BLaER1 treated with 17β-estradiol and CSF1 and Interleukin-3, amounts not matched to agents 10 nM and 100 nM (cell line): ENCODE measurements around the gene CTSH.
"Not testable (repeated sequence)": the region's sequence is repeated elsewhere in the genome, so short reads cannot be mapped to it uniquely, and the experiment has no call there.

Source experiments
- H3K27ac ChIP-seq, 11 experiments: shearing (Covaris generic); formaldehyde crosslinking; 2 replicates each; pipeline ENCODE4 v1.8.1; 2022
- H3K27me3 ChIP-seq, 11 experiments: shearing (Covaris generic); formaldehyde crosslinking; 2 replicates each; pipeline ENCODE4 v1.8.1; 2022
- H3K36me3 ChIP-seq, 11 experiments: shearing (Covaris generic); formaldehyde crosslinking; 2 replicates each; pipeline ENCODE4 v1.8.1; 2022
- H3K4me1 ChIP-seq, 10 experiments: shearing (Covaris generic); formaldehyde crosslinking; 2 replicates each; pipeline ENCODE4 v1.8.1; 2022
- H3K4me2 ChIP-seq, 11 experiments: shearing (Covaris generic); formaldehyde crosslinking; 2 replicates each; pipeline ENCODE4 v1.8.1; 2022
- H3K4me3 ChIP-seq, 10 experiments: shearing (Covaris generic); formaldehyde crosslinking; 2 replicates each; pipeline ENCODE4 v1.8.1; 2022
- H3K9ac ChIP-seq, 11 experiments: shearing (Covaris generic); formaldehyde crosslinking; 2 replicates each; pipeline ENCODE4 v1.8.1; 2022
- H3K9me3 ChIP-seq, 11 experiments: shearing (Covaris generic); formaldehyde crosslinking; replicated peaks in 1 of 11; 2 replicates each; pipeline ENCODE4 v1.8.1; 2022
- H4K20me1 ChIP-seq, 11 experiments: shearing (Covaris generic); formaldehyde crosslinking; 2 replicates each; pipeline ENCODE4 v1.8.1; 2022
- Cebpa-rat ChIP-seq, 11 experiments: shearing (Covaris generic); IDR thresholded peaks; 2 replicates each; pipeline ENCODE4 v1.8.1; 2022

Gene CTSH

DNA sequence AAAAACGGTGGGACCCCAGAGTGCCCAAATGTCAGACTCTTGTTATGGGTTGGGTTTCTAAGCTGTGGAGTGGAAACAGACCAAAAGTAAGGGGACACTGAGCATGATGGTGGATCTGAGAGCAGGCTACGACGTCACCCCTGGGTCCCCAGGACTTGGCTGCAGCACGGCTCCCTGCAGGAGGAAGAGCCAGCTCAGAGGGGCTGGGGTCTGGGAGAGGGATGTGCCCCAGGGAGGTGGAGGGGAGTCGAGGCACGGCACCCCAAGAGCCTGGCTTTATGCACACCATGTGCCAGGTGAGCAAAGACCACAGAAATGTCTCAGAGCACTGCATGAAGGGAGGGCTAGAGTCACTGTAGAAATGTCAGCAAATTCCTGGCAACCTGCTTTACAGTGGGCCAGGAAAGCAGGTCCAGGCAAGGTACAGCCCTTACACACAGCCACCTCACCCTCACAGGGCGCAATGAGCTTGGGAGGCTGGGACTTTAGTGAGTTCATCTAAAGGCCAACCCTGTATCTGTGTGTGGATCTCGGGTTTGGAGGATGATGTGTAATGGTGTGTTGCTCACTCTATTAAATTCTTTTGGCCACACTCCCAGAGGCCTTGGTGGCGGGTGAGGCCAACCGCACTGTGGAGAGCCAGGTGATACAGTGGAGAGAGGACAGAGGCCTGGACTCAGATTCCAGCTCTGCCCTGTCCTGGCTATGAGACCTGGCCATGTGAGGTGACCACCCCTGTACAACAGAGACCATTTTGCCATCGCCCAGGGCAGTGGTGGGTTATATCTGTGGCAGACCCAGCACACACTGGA, 14.1 kb downstream of the CTSH start:
- Histone ChIP-seq H3K27ac (peak overlapping the region in 5 of 11 experiments; percentile 0 to 33 (median 8); a peak in 3 of 22 replicates), H3K4me2 (no peak overlapping the region), H3K27me3 (no peaks in the 10 kb centered on the region), H3K4me3 (no peak overlapping the region), H3K36me3 (peaks cover 58 to 100% (median 86%) of the 10 kb centered on the region in 11 experiments), H4K20me1 (peaks cover 0 to 88% (median 9%) of the 10 kb centered on the region in 11 experiments; a peak in 10 of 22 replicates), H3K9me3 (no peaks in the 10 kb centered on the region), H3K9ac (no peak overlapping the region), H3K4me1 (peaks cover 12 to 55% (median 24%) of the 10 kb centered on the region in 10 experiments; a peak in 19 of 20 replicates)
- no peak for TF ChIP-seq Cebpa-rat (IDR thresholded peaks at IDR 0.05)

DNA sequence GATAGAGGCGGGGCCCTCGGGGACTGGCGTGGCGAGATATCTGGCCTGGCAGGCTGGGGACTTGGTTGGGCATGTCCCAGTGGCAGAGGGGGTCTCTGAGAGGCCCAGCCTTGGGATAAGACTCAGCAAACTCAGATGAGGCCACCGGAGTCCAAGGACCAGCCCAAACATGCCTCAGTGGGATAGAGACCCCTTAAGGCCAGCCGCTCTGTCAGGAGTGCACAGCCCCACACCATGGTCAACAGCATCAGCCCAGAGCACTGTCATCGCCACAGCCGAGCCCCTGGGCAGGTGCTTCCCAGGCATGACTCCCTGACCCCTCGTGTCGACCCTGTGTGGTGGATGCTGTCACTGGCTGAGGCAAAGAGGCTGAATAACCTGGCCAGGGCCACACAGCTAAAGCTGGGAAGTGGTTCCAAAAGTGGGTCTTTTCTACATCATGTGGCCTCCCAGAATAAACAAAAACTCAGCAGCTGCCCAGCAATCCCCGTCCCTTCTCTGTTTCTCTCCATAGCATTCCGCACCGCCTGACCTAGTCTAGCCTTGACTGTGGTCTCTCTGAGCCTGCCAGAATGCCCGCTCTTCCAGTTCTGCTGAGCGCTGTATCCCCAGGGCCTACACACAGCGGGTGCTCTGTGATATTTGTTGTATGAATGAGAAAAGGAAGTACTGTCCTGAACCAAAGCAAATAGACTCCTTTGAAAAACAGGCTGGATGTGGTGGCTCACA, 15.1 kb downstream of the CTSH start:
- H3K4me2 ChIP-seq: no peak overlapping the region
- H3K36me3 ChIP-seq: peaks cover 65 to 100% (median 88%) of the 10 kb centered on the region in 11 experiments

DNA sequence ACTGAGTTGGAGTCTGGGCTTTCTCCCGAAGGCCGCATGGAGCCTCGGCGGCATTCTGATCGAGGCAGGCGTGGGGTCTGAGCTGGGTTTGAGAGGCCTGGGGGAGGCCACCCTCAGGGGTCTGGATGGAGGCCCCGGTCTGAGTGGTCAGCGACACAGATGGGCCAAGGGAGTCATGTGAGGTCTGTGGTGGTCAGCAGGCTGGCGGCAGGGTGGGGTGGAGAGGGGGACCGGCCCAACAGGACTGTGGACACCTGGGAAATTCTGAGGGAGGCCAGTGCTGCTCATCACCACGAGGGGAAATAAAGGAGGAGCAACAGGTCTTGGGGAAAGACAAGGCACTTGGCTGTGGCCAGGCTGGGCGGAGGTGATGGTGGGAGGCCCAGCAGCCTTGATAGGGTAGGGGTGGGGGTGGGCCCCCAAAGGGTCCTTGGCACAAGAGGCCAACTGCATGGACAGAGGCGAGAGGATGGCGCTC, 16.2 kb downstream of the CTSH start:
- Histone ChIP-seq H3K9ac (0 out of 22 replicates have a peak overlapping the region, but pooled peaks of 1 of the 11 experiments have one; percentile 37), H3K27ac (no peak overlapping the region), H3K9me3 (no peaks in the 10 kb centered on the region), H4K20me1 (peaks cover 0 to 96% (median 17%) of the 10 kb centered on the region in 11 experiments; a peak in 10 of 22 replicates), H3K27me3 (no peaks in the 10 kb centered on the region), H3K36me3 (peaks cover 62 to 99% (median 85%) of the 10 kb centered on the region in 11 experiments), H3K4me2 (no peak overlapping the region), H3K4me3 (no peak overlapping the region), H3K4me1 (peaks cover 0 to 34% (median 6%) of the 10 kb centered on the region in 10 experiments; a peak in 13 of 20 replicates)
- TF ChIP-seq Cebpa-rat (IDR thresholded peaks at IDR 0.05): no peak

More for the DNA sequence above, 15.1 kb downstream of the CTSH start:
- TF ChIP-seq Cebpa-rat (IDR thresholded peaks at IDR 0.05): no peak
- Histone ChIP-seq H3K9ac (no peak overlapping the region), H3K9me3 (no peaks in the 10 kb centered on the region), H3K4me1 (peaks cover 5 to 44% (median 14%) of the 10 kb centered on the region in 10 experiments; a peak in 18 of 20 replicates), H3K27me3 (no peaks in the 10 kb centered on the region), H4K20me1 (peaks cover 0 to 97% (median 17%) of the 10 kb centered on the region in 11 experiments; a peak in 10 of 22 replicates), H3K4me3 (no peak overlapping the region), H3K27ac (no peak overlapping the region)

DNA sequence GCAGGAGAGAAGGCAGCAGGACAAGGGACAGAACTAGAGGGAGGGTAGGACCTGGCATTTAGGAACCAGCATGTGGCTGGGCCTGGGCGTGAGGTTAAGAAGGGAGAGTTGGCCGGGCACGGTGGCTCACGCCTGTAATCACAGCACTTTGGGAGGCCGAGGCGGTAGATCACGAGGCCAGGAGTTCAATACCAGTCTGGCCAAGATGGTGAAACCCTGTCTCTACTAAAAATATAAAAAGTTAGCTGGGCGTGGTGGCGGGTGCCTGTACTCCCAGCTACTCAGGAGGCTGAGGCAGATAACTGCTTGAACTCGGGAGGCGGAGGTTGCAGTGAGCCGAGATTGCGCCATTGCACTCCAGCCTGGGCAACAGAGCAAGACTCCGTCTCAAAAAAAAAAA, 16.7 kb downstream of the CTSH start:
- H3K27me3 ChIP-seq: not testable (repeated sequence)

DNA sequence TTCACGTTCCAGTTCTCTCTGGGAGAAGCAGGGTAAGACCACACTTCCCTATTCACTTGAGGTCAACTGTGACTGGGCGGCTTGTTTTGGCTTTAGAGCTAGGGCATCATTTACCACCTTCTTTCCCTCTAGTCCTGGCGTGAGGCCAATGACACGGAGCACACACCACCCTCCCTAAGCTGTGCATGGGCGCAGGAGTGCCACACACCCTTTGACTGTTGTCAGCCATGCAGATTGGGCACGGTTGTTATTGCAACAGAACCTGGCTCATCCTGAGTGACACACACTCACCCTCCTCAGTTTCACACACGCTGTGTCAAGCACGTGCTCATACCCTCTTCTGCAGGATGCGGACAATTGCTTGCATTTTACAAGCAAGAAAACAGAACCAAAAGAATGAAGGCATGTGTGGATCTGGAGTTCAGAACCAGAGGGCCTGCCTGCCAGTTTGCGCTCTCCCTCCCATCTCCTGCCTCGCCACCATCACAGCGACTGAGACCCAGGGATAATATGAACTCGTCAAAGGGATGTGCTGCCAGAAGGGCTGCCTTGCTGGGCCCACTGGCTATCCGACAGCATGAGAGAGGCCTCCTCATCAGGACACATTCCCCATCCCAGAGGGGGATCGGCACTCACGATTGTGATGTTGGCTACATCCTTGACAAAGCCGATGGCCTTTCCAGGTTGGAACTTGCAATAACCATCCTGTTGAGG, 17.6 kb downstream of the CTSH start:
- Histone ChIP-seq H3K4me2 (peak overlapping the region in 1 of 11 experiments; percentile 2; a peak in 1 of 22 replicates), H3K9ac (peak overlapping the region in 1 of 11 experiments; percentile 37; a peak in 1 of 22 replicates), H3K9me3 (no peaks in the 10 kb centered on the region), H3K4me3 (no peak overlapping the region), H3K27me3 (no peaks in the 10 kb centered on the region), H3K4me1 (peaks cover 0 to 22% (median 6%) of the 10 kb centered on the region in 10 experiments; a peak in 10 of 20 replicates), H3K27ac (peak overlapping the region in 1 of 11 experiments; percentile 11; a peak in 1 of 22 replicates), H3K36me3 (peaks cover 66 to 99% (median 85%) of the 10 kb centered on the region in 11 experiments), H4K20me1 (peaks cover 0 to 96% (median 23%) of the 10 kb centered on the region in 11 experiments; a peak in 10 of 22 replicates)
- TF ChIP-seq Cebpa-rat (IDR thresholded peaks at IDR 0.05): no peak

More for the DNA sequence above, 16.7 kb downstream of the CTSH start:
- peak overlapping the region in 2 of 11 experiments; percentile 37 to 52; a peak in 2 of 22 replicates for H3K9ac ChIP-seq
- H3K4me1 ChIP-seq: peaks cover 0 to 29% (median 6%) of the 10 kb centered on the region in 10 experiments; a peak in 11 of 20 replicates
- not testable (repeated sequence) for H3K4me2 ChIP-seq, H3K9me3 ChIP-seq, H3K4me3 ChIP-seq
- peaks cover 0 to 96% (median 17%) of the 10 kb centered on the region in 11 experiments; a peak in 10 of 22 replicates for H4K20me1 ChIP-seq
- H3K27ac ChIP-seq: peak overlapping the region in 2 of 11 experiments; percentile 10 to 36; a peak in 2 of 22 replicates
- H3K36me3 ChIP-seq: peaks cover 62 to 99% (median 85%) of the 10 kb centered on the region in 11 experiments

DNA sequence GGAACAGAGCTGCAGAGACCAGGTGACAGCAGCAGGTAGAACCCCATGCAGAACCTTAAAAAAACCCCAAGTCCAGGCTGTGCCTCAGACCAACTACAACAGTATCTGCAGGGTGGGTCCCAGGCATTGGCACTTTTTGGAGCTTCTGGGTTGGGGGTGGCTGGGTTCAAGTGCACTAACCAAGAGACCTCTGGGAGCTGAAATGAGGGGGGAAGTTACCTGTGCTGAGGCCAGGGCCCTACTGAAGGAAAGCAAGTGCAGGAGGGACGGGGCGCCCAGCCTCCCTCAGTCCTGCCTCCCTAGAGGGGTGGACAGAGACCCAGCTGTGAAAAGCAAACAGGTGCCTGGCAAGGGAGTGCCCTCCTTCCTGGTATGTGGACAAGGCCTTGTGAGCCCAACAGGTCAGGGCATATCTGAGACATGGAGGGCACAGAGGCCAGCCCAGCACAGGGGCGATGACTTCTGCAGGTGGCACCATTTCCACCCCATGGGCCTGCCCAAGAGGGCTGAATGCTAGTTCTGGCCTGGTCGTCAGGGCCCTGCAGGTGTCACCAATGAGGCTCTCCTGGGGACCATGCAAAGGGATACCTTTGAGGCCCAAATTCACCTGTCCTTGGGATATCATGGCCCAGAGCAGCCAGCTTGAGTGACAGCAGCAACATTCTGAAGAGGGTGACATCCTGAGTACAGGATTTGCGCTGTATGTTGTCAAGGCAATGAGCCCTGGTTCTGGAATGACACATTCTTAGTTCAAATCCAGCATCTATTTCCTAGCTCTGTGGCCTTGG, 18.7 kb downstream of the CTSH start:
- Histone ChIP-seq H3K36me3 (peaks cover 67 to 99% (median 85%) of the 10 kb centered on the region in 11 experiments), H3K9me3 (no peaks in the 10 kb centered on the region), H3K4me3 (no peak overlapping the region)

DNA sequence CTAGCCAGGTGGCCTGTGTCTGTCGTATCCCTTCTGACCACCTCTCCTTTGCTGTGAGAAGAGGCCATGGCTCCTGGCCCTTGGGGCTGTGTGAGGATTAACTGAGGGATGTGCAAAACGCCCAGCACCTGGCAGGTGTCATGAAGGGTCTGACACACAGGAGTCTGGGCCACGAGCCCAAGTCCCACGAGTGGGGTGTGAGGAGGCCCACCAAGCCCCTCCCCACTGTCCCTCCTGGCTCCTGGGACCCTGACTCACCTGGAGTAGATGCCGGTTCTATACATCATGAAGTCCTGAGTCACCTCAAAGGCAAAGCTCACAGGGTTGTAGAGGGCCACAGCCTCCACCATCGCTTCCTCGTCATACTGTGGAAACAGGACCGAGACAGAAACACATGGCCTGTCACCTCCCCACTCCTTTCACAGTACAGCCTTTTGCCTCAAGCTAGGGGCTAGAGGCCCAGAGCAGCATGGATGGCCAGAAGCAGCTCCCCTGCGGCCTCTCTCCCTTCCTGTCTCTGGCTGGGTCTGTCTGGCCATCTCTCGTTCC, 19.7 kb downstream of the CTSH start:
- H3K4me3 ChIP-seq: no peak overlapping the region
- H3K36me3 ChIP-seq: peaks cover 69 to 99% (median 90%) of the 10 kb centered on the region in 11 experiments
- H3K4me2 ChIP-seq: no peak overlapping the region
- no peak for TF ChIP-seq Cebpa-rat (IDR thresholded peaks at IDR 0.05)
- H3K4me1 ChIP-seq: peaks cover 0 to 20% (median 0%) of the 10 kb centered on the region in 10 experiments; a peak in 6 of 20 replicates
- no peaks in the 10 kb centered on the region for H3K9me3 ChIP-seq
- no peak overlapping the region; a peak in 1 of 22 replicates for H3K9ac ChIP-seq
- H4K20me1 ChIP-seq: peaks cover 0 to 93% (median 23%) of the 10 kb centered on the region in 11 experiments; a peak in 10 of 22 replicates
- no peaks in the 10 kb centered on the region for H3K27me3 ChIP-seq
- H3K27ac ChIP-seq: no peak overlapping the region; a peak in 2 of 22 replicates

More for the DNA sequence above, 18.7 kb downstream of the CTSH start:
- H4K20me1 ChIP-seq: peaks cover 0 to 96% (median 23%) of the 10 kb centered on the region in 11 experiments; a peak in 10 of 22 replicates
- no peaks in the 10 kb centered on the region for H3K27me3 ChIP-seq
- peaks cover 0 to 20% (median 0%) of the 10 kb centered on the region in 10 experiments; a peak in 6 of 20 replicates for H3K4me1 ChIP-seq
- H3K27ac ChIP-seq: no peak overlapping the region; a peak in 1 of 22 replicates
- no peak for TF ChIP-seq Cebpa-rat (IDR thresholded peaks at IDR 0.05)
- no peak overlapping the region for H3K4me2 ChIP-seq
- no peak overlapping the region for H3K9ac ChIP-seq
